OCI-LY3 (cell line): ENCODE results near the gene P2RX4.

Source experiments
- H2AFZ ChIP-seq: fragments of 200-600, 300-600 bp; shearing (Covaris generic); 2 replicates; pipeline ENCODE4 v1.6.0; 2014; ENCODE audit warnings: antibody characterized with exemption, low read depth, low read length
- H3K27ac ChIP-seq: fragments of 200-600, 300-600 bp; sonication (generic); 2 replicates; pipeline ENCODE4 v1.5.1; 2014; ENCODE audit warnings: mild to moderate bottlenecking, low read length, moderate library complexity, mixed read lengths
- H3K27me3 ChIP-seq: fragments of 200-600, 300-600 bp; sonication (generic); 2 replicates; pipeline ENCODE4 v1.6.1; 2014; ENCODE audit warnings: low read depth, low read length, mixed read lengths
- H3K36me3 ChIP-seq: fragments of 200-600, 300-600 bp; sonication (generic); replicated peaks from 2 replicates; pipeline ENCODE3; 2014; ENCODE audit warnings: low read depth, low read length, mixed read lengths
- H3K4me1 ChIP-seq: fragments of 300-600, 200-600 bp; sonication (generic); 2 replicates; pipeline ENCODE4 v1.6.1; 2014; ENCODE audit warnings: low read length, mixed read lengths
- H3K4me2 ChIP-seq: fragments of 200-600, 300-600 bp; sonication (generic); 2 replicates; pipeline ENCODE4 v1.6.1; 2014; ENCODE audit warnings: low read length, mixed read lengths
- H3K4me3 ChIP-seq: fragments of 300-600, 200-600 bp; sonication (generic); 2 replicates; pipeline ENCODE4 v1.5.1; 2014; ENCODE audit warnings: antibody characterized with exemption, mild to moderate bottlenecking, low read length, moderate library complexity
- H3K79me2 ChIP-seq: fragments of 300-600, 200-600 bp; shearing (Covaris generic); 2 replicates; pipeline ENCODE4 v1.6.1; 2014; ENCODE audit warnings: mild to moderate bottlenecking, low read length, mixed read lengths
- H3K9ac ChIP-seq: fragments of 300-600, 200-600 bp; shearing (Covaris generic); 2 replicates; pipeline ENCODE4 v1.6.0; 2014; ENCODE audit warnings: mild to moderate bottlenecking, low read length, moderate library complexity
- H3K9me3 ChIP-seq: fragments of 200-600, 300-600 bp; shearing (Covaris generic); 2 replicates; pipeline ENCODE4 v1.6.1; 2014; ENCODE audit warnings: low read length, mixed read lengths; ENCODE audit not compliant: insufficient read depth
- H4K20me1 ChIP-seq: fragments of 200-600, 300-600 bp; sonication (generic); 2 replicates; pipeline ENCODE4 v1.6.1; 2016; ENCODE audit warnings: low read length, mixed read lengths; ENCODE audit not compliant: insufficient read depth
- EZH2phosphoT487 ChIP-seq: fragments of 200-600 bp; shearing (Covaris generic); IDR thresholded peaks from 2 replicates; pipeline ENCODE4 v1.6.1; 2018; ENCODE audit warnings: antibody characterized with exemption, mixed run types, low read depth
- TF ChIP-seq, protein P1 (sequence below): fragments of 200-600, 300-600 bp; sonication (generic); IDR thresholded peaks from 2 replicates; pipeline ENCODE4 v1.5.1; 2014; ENCODE audit warnings: antibody characterized with exemption, low read length, low read depth

P2RX4 gene

GRCh38 chr12:121170151-121170550 is 39.8 kb upstream of the P2RX4 start:
- Histone ChIP-seq H3K79me2 (no peaks in the 10 kb centered on the region), H4K20me1 (no peaks in the 10 kb centered on the region), H2AFZ (no peak overlapping the region), H3K27ac (no peak overlapping the region), H3K36me3 (no peaks in the 10 kb centered on the region), H3K4me3 (no peak overlapping the region), H3K4me1 (peaks cover 10% of the 10 kb centered on the region), H3K9me3 (no peaks in the 10 kb centered on the region), H3K27me3 (0 out of 2 replicates have a peak, but pooled peaks cover 7% of the 10 kb centered on the region), H3K4me2 (no peak overlapping the region), H3K9ac (no peak overlapping the region)
- TF ChIP-seq EZH2phosphoT487: no peak
- TF ChIP-seq, protein P1, sequence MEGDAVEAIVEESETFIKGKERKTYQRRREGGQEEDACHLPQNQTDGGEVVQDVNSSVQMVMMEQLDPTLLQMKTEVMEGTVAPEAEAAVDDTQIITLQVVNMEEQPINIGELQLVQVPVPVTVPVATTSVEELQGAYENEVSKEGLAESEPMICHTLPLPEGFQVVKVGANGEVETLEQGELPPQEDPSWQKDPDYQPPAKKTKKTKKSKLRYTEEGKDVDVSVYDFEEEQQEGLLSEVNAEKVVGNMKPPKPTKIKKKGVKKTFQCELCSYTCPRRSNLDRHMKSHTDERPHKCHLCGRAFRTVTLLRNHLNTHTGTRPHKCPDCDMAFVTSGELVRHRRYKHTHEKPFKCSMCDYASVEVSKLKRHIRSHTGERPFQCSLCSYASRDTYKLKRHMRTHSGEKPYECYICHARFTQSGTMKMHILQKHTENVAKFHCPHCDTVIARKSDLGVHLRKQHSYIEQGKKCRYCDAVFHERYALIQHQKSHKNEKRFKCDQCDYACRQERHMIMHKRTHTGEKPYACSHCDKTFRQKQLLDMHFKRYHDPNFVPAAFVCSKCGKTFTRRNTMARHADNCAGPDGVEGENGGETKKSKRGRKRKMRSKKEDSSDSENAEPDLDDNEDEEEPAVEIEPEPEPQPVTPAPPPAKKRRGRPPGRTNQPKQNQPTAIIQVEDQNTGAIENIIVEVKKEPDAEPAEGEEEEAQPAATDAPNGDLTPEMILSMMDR: no peak

DNA sequence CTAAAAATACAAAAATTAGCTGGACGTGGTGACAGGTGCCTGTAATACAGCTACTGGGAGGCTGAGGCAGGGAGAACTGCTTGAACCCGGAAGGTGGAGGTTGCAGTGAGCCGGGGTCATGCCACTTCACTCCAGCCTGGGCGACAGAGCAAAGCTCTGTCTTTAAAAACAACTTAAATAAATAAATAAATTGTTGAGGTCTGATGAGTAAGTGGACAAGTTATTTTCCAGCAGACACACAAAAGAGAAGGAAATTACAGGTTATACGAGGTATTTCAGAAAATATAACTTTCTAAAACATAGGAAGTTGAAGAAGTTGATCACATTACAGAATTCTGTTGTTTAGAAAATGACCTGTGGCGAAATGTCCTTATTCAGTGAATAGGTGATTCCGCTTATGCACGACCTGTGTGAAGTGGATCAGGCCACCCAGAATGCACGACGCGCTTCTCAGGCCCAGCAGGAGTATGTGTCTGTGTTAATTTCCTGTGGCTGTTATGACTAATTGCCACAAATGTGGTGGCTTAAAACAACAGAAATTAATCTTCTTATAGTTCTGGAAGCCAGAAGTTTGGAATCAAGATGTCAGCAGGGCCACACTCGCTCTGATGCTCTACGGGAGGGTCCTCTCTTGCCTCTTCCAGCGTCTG is 39.2 kb upstream of the P2RX4 start:
- no peak overlapping the region for H3K27ac ChIP-seq
- H2AFZ ChIP-seq: no peak overlapping the region
- H3K27me3 ChIP-seq: 0 out of 2 replicates have a peak, but pooled peaks cover 3% of the 10 kb centered on the region
- no peak for TF ChIP-seq EZH2phosphoT487
- TF ChIP-seq, protein P1: no peak
- H3K9ac ChIP-seq: no peak overlapping the region
- H3K79me2 ChIP-seq: no peaks in the 10 kb centered on the region
- no peaks in the 10 kb centered on the region for H3K36me3 ChIP-seq
- H3K4me1 ChIP-seq: peaks cover 15% of the 10 kb centered on the region
- H4K20me1 ChIP-seq: no peaks in the 10 kb centered on the region
- H3K9me3 ChIP-seq: no peaks in the 10 kb centered on the region
- no peak overlapping the region for H3K4me3 ChIP-seq
- no peak overlapping the region for H3K4me2 ChIP-seq

GRCh38 chr12:121172145-121172544 is 37.8 kb upstream of the P2RX4 start:
- Histone ChIP-seq H3K4me2 (no peak overlapping the region), H4K20me1 (no peaks in the 10 kb centered on the region), H3K27me3 (no peaks in the 10 kb centered on the region), H3K4me3 (no peak overlapping the region), H3K79me2 (no peaks in the 10 kb centered on the region), H2AFZ (no peak overlapping the region), H3K36me3 (no peaks in the 10 kb centered on the region), H3K4me1 (peaks cover 22% of the 10 kb centered on the region), H3K27ac (no peak overlapping the region), H3K9ac (no peak overlapping the region), H3K9me3 (no peaks in the 10 kb centered on the region)
- TF ChIP-seq, protein P1: no peak
- no peak for TF ChIP-seq EZH2phosphoT487

GRCh38 chr12:121175383-121176119 is 34.4 kb upstream of the P2RX4 start:
- H4K20me1 ChIP-seq: no peaks in the 10 kb centered on the region
- TF ChIP-seq, protein P1: no peak
- no peak for TF ChIP-seq EZH2phosphoT487
- H3K4me1 ChIP-seq: peaks cover 26% of the 10 kb centered on the region
- H3K36me3 ChIP-seq: no peaks in the 10 kb centered on the region
- peak overlapping the region; percentile 81 for H2AFZ ChIP-seq
- no peaks in the 10 kb centered on the region for H3K27me3 ChIP-seq
- H3K4me2 ChIP-seq: peak overlapping the region; percentile 96
- no peaks in the 10 kb centered on the region for H3K79me2 ChIP-seq
- no peaks in the 10 kb centered on the region for H3K9me3 ChIP-seq
- H3K4me3 ChIP-seq: peak overlapping the region; percentile 67
- H3K27ac ChIP-seq: peak overlapping the region; percentile 63
- H3K9ac ChIP-seq: peak overlapping the region; percentile 57; the same call in 1 of the 2 replicates
